ENCODE results near the gene HOXD4.
A peak's percentile ranks its signal among the peaks of the same experiment; 100 is the strongest.

HOXD4 gene

GRCh38 chr2:176139661-176140512 lies 11.5 kb upstream of the HOXD4 start:
- H3K27me3 Mint-ChIP-seq (ENCODE audit: low read depth): peaks cover 92% of the 10 kb centered on the region
- H3K4me3 Mint-ChIP-seq: no peak overlapping the region
- peaks cover 2% of the 10 kb centered on the region for H3K36me3 Mint-ChIP-seq (ENCODE audit: low read depth)
- H3K27ac Mint-ChIP-seq: no peak overlapping the region
- no peaks in the 10 kb centered on the region for H3K9me3 Mint-ChIP-seq
- H3K4me1 Mint-ChIP-seq (ENCODE audit: low read depth): peaks cover 16% of the 10 kb centered on the region

- peaks cover 92% of the 10 kb centered on the region for H3K27me3 Mint-ChIP-seq (ENCODE audit: low read depth)
- no peak overlapping the region for H3K27ac Mint-ChIP-seq
- peak overlapping the region; percentile 39 for H3K4me3 Mint-ChIP-seq
- H3K36me3 Mint-ChIP-seq (ENCODE audit: low read depth): peaks cover 2% of the 10 kb centered on the region
- no peaks in the 10 kb centered on the region for H3K9me3 Mint-ChIP-seq
- peaks cover 14% of the 10 kb centered on the region for H3K4me1 Mint-ChIP-seq (ENCODE audit: low read depth)
Measured at GRCh38 chr2:176140513-176141317, 10.6 kb upstream of the HOXD4 start.

- Mint-ChIP-seq H3K4me3 (no peak overlapping the region), H3K4me1 (ENCODE audit: low read depth) (peaks cover 13% of the 10 kb centered on the region), H3K36me3 (ENCODE audit: low read depth) (peaks cover 2% of the 10 kb centered on the region), H3K27ac (no peak overlapping the region), H3K9me3 (no peaks in the 10 kb centered on the region), H3K27me3 (ENCODE audit: low read depth) (peaks cover 95% of the 10 kb centered on the region)
Measured at GRCh38 chr2:176142281-176142680, 9.1 kb upstream of the HOXD4 start.

- Mint-ChIP-seq H3K36me3 (ENCODE audit: low read depth) (no peaks in the 10 kb centered on the region), H3K4me3 (no peak overlapping the region), H3K27ac (no peak overlapping the region), H3K4me1 (ENCODE audit: low read depth) (peaks cover 5% of the 10 kb centered on the region), H3K9me3 (no peaks in the 10 kb centered on the region), H3K27me3 (ENCODE audit: low read depth) (peaks cover 95% of the 10 kb centered on the region)
Measured at GRCh38 chr2:176145085-176145969, 6.0 kb upstream of the HOXD4 start.

GRCh38 chr2:176146101-176146500 lies 5.2 kb upstream of the HOXD4 start:
- H3K9me3 Mint-ChIP-seq: no peaks in the 10 kb centered on the region
- no peaks in the 10 kb centered on the region for H3K36me3 Mint-ChIP-seq (ENCODE audit: low read depth)
- H3K4me3 Mint-ChIP-seq: no peak overlapping the region
- H3K4me1 Mint-ChIP-seq (ENCODE audit: low read depth): peaks cover 5% of the 10 kb centered on the region
- peaks cover 98% of the 10 kb centered on the region for H3K27me3 Mint-ChIP-seq (ENCODE audit: low read depth)
- H3K27ac Mint-ChIP-seq: no peak overlapping the region

GRCh38 chr2:176146645-176147044 lies 4.7 kb upstream of the HOXD4 start:
- no peaks in the 10 kb centered on the region for H3K9me3 Mint-ChIP-seq
- H3K27me3 Mint-ChIP-seq (ENCODE audit: low read depth): peaks cover 98% of the 10 kb centered on the region

GRCh38 chr2:176147210-176147799 lies 4.0 kb upstream of the HOXD4 start:
- H3K4me1 Mint-ChIP-seq (ENCODE audit: low read depth): no peaks in the 10 kb centered on the region
- peaks cover 92% of the 10 kb centered on the region for H3K27me3 Mint-ChIP-seq (ENCODE audit: low read depth)
- H3K36me3 Mint-ChIP-seq (ENCODE audit: low read depth): no peaks in the 10 kb centered on the region
- H3K4me3 Mint-ChIP-seq: no peak overlapping the region
- no peaks in the 10 kb centered on the region for H3K9me3 Mint-ChIP-seq
- H3K27ac Mint-ChIP-seq: no peak overlapping the region

More at GRCh38 chr2:176146645-176147044, 4.7 kb upstream of the HOXD4 start:
- Mint-ChIP-seq H3K4me1 (ENCODE audit: low read depth) (no peaks in the 10 kb centered on the region), H3K36me3 (ENCODE audit: low read depth) (no peaks in the 10 kb centered on the region), H3K27ac (no peak overlapping the region), H3K4me3 (no peak overlapping the region)

- no peak overlapping the region for H3K4me3 Mint-ChIP-seq
- H3K4me1 Mint-ChIP-seq (ENCODE audit: low read depth): no peaks in the 10 kb centered on the region
- no peaks in the 10 kb centered on the region for H3K9me3 Mint-ChIP-seq
- peaks cover 93% of the 10 kb centered on the region for H3K27me3 Mint-ChIP-seq (ENCODE audit: low read depth)
- no peak overlapping the region for H3K27ac Mint-ChIP-seq
- H3K36me3 Mint-ChIP-seq (ENCODE audit: low read depth): no peaks in the 10 kb centered on the region
Measured at GRCh38 chr2:176147800-176148496, 3.4 kb upstream of the HOXD4 start.

- no peak overlapping the region for H3K27ac Mint-ChIP-seq
- H3K9me3 Mint-ChIP-seq: no peaks in the 10 kb centered on the region
- H3K4me1 Mint-ChIP-seq (ENCODE audit: low read depth): no peaks in the 10 kb centered on the region
Measured at GRCh38 chr2:176148751-176149421, 2.5 kb upstream of the HOXD4 start.

GRCh38 chr2:176149481-176149938 lies 1.8 kb upstream of the HOXD4 start:
- no peak overlapping the region for H3K27ac Mint-ChIP-seq
- no peaks in the 10 kb centered on the region for H3K4me1 Mint-ChIP-seq (ENCODE audit: low read depth)
- no peak overlapping the region for H3K4me3 Mint-ChIP-seq
- no peaks in the 10 kb centered on the region for H3K9me3 Mint-ChIP-seq
- H3K27me3 Mint-ChIP-seq (ENCODE audit: low read depth): peaks cover 93% of the 10 kb centered on the region
- H3K36me3 Mint-ChIP-seq (ENCODE audit: low read depth): no peaks in the 10 kb centered on the region

More at GRCh38 chr2:176148751-176149421, 2.5 kb upstream of the HOXD4 start:
- H3K4me3 Mint-ChIP-seq: no peak overlapping the region
- H3K27me3 Mint-ChIP-seq (ENCODE audit: low read depth): peaks cover 93% of the 10 kb centered on the region
- H3K36me3 Mint-ChIP-seq (ENCODE audit: low read depth): no peaks in the 10 kb centered on the region

GRCh38 chr2:176149939-176150583 lies 1.3 kb upstream of the HOXD4 start:
- no peaks in the 10 kb centered on the region for H3K36me3 Mint-ChIP-seq (ENCODE audit: low read depth)
- H3K4me1 Mint-ChIP-seq (ENCODE audit: low read depth): no peaks in the 10 kb centered on the region
- no peak overlapping the region for H3K27ac Mint-ChIP-seq
- H3K4me3 Mint-ChIP-seq: no peak overlapping the region
- no peaks in the 10 kb centered on the region for H3K9me3 Mint-ChIP-seq
- H3K27me3 Mint-ChIP-seq (ENCODE audit: low read depth): peaks cover 93% of the 10 kb centered on the region

GRCh38 chr2:176150584-176151441 lies 537 bp upstream of the HOXD4 start:
- Mint-ChIP-seq H3K27me3 (ENCODE audit: low read depth) (peaks cover 93% of the 10 kb centered on the region), H3K4me1 (ENCODE audit: low read depth) (no peaks in the 10 kb centered on the region), H3K4me3 (no peak overlapping the region), H3K9me3 (no peaks in the 10 kb centered on the region), H3K27ac (no peak overlapping the region), H3K36me3 (ENCODE audit: low read depth) (no peaks in the 10 kb centered on the region)
